Urinary bladder (tissue), 4 donors: ENCODE results near the gene HDAC6. TPM values are rescaled to one million over a fixed set of nuclear protein-coding genes. Genes with fewer than 3 reads are reported as not detected.
"Not testable (repeated sequence)": the region's sequence is repeated elsewhere in the genome, so short reads cannot be mapped to it uniquely, and the experiment has no call there.

Experiments
- DNase-seq: peaks from one replicate; pipeline ENCODE4 v3.0.0-alpha.2; 2015; ENCODE audit errors: extremely low spot score
- H3K27ac ChIP-seq: one replicate; pipeline ENCODE4 v1.5.1; 2013; ENCODE audit warnings: low read depth, mild to moderate bottlenecking, moderate library complexity
- H3K36me3 ChIP-seq: one replicate; pipeline ENCODE4 v1.6.1; 2013; ENCODE audit warnings: mild to moderate bottlenecking, moderate library complexity; ENCODE audit not compliant: insufficient read depth
- H3K4me1 ChIP-seq: one replicate; pipeline ENCODE4 v1.6.1; 2013; ENCODE audit warnings: mild to moderate bottlenecking, moderate library complexity; ENCODE audit not compliant: insufficient read depth
- H3K4me3 ChIP-seq: one replicate; pipeline ENCODE4 v1.5.1; 2013; ENCODE audit warnings: low read depth, low read length
- WGBS: extraction: QIAGEN DNeasy Blood & Tissue Kit; methylation state at CpG from one replicate; pipeline ENCODE4 v1.1.7; 2013; 5-methylcytosine and 5-hydroxymethylcytosine counted together
- polyA plus RNA-seq: library from polyadenylated mRNA; stranded (reverse); fragments of 200-250 nt; gene quantifications from one replicate; pipeline ENCODE4 v1.2.3, GENCODE V29; 2013
- total RNA-seq: library from RNA; depleted of rRNA; stranded (reverse); fragments of >200 nt; gene quantifications from one replicate; pipeline ENCODE4 v1.2.3, GENCODE V29; 2014
- donor health status: healthy with polysubstance abuse.
- donor health status: healthy.

The HDAC6 gene
- total and polyA plus RNA-seq, 2 donors, result 42.0 to 63.8 TPM

DNA sequence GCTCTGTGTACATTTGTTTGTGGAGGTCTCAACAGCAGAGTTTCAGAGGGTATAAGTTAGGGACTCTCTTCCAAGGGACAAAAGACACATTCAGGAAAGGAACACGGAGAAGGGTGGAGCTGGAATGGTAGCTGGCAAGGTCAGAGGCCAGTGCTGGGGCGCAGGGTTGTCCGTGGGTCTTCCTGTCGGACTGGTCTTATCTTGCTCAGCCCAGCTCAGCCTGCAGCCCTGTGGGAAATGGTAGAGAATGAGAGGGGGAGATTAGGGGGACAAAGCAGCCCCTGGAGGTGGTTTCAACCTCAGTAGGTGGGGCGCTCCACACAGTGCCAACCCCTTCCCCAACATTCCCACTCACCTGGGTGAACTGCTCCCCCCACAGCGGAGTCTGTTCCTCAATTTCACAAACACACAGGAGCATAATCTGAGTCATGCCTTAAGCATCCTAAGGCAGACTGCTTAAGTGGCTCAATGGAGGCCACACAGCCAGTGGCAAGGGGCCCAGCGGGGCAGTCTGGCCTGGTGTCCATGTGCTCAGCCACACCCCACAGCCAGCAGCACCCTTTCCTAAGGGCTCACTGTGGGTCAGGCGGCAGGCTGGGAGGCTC lies 6.9 kb upstream of the HDAC6 start:
- DNase-seq, result no peak
- Histone ChIP-seq H3K4me3 (no peak overlapping the region), H3K4me1 (no peaks in the 10 kb centered on the region), H3K36me3 (no peaks in the 10 kb centered on the region), H3K27ac (no peak overlapping the region)
- WGBS, result 59% methylated on average over 8 of the region's 8 CpGs

DNA sequence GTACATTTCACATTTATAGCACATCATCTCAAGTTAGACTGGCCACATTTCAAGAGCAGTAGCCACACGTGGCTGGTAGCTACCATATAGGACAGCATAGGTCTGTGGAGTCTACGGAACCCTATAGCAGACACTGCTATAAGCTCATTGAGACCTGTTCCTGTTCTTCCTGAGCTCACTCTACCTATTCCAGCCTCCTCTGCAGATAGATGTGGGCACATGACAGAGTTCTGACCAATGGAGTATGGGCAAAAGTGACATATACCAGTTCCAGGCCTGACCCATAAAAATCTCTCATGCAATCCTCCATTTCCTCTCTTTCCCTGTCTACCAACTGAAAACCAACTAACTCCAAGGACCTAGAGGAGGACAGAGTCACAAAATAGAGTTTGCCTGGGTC lies 3.5 kb upstream of the HDAC6 start:
- 76% methylated on average over 2 of the region's 2 CpGs for WGBS
- Histone ChIP-seq H3K4me1 (no peaks in the 10 kb centered on the region), H3K27ac (no peak overlapping the region), H3K36me3 (no peaks in the 10 kb centered on the region), H3K4me3 (no peak overlapping the region)
- no peak for DNase-seq

DNA sequence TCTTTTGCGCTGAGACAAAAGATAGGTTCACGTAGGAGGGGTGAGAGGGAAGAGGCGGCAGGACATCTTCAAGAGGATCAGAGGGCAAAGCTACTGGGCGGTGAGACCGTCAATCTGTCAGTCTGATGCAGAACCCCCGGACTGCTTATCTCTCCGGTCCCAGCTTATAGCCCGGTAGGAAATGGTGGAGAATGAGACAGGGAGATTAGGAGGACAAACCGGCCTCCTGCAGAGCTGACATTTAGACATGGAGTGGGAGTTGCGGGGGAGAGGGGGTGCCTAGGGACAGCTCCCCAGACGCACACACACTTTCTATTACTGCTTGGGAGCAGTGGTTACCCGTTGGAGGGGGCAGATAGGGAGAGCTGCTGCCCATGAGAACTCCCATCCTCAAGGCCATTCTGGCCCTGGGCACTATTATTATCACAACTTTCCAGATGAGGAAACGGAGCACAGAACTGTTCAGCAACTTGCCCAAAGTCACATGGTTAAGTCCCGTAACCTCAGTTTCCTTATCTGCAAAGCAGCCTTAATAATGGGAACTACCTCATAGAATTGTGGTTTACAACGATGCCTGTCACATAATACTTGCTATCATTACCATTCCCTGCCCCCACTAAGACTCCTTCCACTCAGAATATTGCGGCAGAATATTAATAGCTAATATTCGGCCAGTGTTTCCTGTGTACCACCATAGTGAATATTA lies 1.1 kb upstream of the HDAC6 start:
- Histone ChIP-seq H3K36me3 (no peaks in the 10 kb centered on the region), H3K4me3 (peak overlapping the region; percentile 47), H3K27ac (no peak overlapping the region), H3K4me1 (no peaks in the 10 kb centered on the region)
- no peak for DNase-seq
- WGBS, result 21% methylated on average over 17 of the region's 17 CpGs

DNA sequence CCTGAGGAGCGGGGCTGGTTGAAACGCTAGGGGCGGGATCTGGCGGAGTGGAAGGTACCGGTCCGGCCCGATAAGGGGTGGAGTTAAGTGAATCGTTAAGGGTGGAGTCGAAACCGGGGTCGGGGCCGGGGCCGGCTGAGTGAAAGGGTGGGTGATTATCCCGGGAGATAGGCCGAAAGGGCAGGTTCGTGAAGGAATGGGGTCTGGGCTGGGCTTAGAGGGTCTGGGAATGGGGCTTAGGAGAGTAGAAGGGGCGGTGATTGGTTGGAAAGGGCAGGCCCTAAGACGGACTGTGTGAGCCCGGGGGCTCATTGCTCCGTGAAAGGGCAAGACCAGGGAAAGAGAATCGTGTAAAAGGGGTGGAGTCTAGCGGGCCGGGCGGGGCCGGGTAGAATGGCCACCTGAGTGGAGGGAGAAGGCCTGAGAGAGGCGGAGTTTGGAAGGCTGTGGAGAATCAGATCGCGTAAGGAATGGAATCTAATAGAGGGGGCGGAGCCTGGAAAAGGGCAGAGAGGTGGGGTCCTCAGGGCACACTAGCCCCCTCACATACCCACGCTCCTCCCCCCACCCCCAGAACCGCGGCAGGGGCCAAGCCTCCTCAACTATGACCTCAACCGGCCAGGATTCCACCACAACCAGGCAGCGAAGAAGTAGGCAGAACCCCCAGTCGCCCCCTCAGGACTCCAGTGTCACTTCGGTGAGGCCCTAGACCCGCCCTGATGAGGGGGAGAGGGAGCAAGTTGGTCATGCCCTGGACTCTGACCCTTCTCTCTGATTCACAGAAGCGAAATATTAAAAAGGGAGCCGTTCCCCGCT lies 430 bp downstream of the HDAC6 start:
- WGBS, result 3% methylated on average over 40 of the region's 40 CpGs
- peak; percentile 47 for DNase-seq
- H3K4me1 ChIP-seq, result no peaks in the 10 kb centered on the region

DNA sequence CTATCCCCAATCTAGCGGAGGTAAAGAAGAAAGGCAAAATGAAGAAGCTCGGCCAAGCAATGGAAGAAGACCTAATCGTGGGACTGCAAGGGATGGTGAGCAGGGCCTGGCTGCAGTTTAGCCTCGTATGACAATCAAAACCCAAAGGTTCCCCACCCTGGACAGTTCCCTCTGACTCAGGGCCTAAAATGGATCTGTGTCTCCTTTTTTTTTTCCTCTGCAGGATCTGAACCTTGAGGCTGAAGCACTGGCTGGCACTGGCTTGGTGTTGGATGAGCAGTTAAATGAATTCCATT lies 986 bp downstream of the HDAC6 start:
- Histone ChIP-seq H3K27ac (no peak overlapping the region), H3K4me1 (no peaks in the 10 kb centered on the region), H3K4me3 (no peak overlapping the region), H3K36me3 (no peaks in the 10 kb centered on the region)
- WGBS, result 46% methylated on average over 4 of the region's 4 CpGs
- DNase-seq, result no peak

More for the DNA sequence above, 430 bp downstream of the HDAC6 start:
- H3K4me3 ChIP-seq, result peak overlapping the region; percentile 44
- peak overlapping the region; percentile 97 for H3K27ac ChIP-seq
- H3K36me3 ChIP-seq, result no peaks in the 10 kb centered on the region

DNA sequence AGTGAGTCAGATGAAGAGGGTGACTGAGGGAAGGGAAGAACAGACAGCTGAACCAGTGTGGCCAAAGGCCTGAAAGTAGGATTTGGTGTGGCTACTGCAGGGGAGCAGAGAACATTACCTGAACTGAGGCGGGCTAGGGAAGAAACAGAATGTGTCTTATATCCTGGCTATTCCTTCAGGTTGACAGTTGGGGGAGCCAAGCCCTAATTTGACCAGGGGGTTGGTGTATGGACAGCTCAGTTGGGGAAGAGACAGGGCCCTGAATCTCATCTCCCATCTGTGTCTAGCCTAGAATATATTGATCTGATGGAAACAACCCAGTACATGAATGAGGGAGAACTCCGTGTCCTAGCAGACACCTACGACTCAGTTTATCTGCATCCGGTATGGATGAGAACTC lies 4.2 kb downstream of the HDAC6 start:
- no peak for DNase-seq
- Histone ChIP-seq H3K27ac (no peak overlapping the region), H3K4me1 (no peaks in the 10 kb centered on the region), H3K36me3 (no peaks in the 10 kb centered on the region), H3K4me3 (no peak overlapping the region)
- 91% methylated on average over 4 of the region's 4 CpGs for WGBS

DNA sequence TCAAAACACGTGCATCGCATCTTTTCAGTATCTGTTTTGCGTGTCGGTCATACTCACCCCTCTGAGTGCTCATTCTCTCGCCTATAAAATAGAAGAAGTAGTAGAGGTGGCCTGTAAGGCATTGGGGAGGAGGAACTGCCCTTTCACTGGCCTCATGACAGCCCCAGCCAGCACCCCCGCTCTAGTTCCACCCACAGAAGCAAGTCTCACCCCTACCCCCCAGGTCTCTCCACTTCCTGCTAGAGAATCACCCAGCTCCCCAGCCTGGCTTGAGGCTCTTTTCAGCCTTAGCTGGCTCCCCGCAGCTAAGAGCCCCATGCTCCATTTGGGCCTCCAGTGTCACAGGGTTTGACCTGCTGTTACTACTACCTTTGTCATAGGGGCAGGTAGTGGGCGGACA lies 11.8 kb downstream of the HDAC6 start:
- WGBS, result 94% methylated on average over 8 of the region's 8 CpGs
- H3K36me3 ChIP-seq, result peaks cover 4% of the 10 kb centered on the region

DNA sequence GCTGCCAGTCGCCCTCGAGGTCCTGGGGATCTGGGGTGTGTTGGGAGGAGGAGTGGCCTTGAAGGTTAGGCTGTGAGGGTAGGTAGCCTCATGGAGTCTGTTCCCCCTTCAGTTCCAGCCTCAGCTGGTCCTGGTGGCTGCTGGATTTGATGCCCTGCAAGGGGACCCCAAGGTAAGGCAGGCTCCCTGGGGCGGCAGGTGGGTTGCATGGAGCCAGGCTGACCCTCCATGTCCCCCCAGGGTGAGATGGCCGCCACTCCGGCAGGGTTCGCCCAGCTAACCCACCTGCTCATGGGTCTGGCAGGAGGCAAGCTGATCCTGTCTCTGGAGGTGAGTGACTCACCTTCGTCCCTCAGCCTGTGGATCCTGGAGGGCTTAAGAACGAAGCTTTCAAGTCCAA lies 12.9 kb downstream of the HDAC6 start:
- DNase-seq, result no peak
- Histone ChIP-seq H3K27ac (no peak overlapping the region), H3K4me1 (no peaks in the 10 kb centered on the region), H3K36me3 (peaks cover 4% of the 10 kb centered on the region), H3K4me3 (no peak overlapping the region)
- 93% methylated on average over 8 of the region's 8 CpGs for WGBS

More for the DNA sequence above, 11.8 kb downstream of the HDAC6 start:
- Histone ChIP-seq H3K4me3 (no peak overlapping the region), H3K27ac (no peak overlapping the region), H3K4me1 (no peaks in the 10 kb centered on the region)
- DNase-seq, result no peak

DNA sequence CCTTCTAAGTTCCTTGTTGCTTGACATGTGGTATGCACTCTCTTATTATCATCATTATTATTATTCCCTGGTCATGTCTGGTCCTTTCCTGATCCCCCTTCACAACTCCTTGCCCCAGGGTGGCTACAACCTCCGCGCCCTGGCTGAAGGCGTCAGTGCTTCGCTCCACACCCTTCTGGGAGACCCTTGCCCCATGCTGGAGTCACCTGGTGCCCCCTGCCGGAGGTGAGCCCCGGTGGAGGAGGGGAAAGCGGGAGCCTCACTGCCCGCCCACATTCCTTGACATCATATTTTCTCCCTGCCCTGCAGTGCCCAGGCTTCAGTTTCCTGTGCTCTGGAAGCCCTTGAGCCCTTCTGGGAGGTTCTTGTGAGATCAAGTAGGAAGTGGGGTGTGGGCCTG lies 13.4 kb downstream of the HDAC6 start:
- DNase-seq, result no peak
- WGBS, result 81% methylated on average over 8 of the region's 8 CpGs

DNA sequence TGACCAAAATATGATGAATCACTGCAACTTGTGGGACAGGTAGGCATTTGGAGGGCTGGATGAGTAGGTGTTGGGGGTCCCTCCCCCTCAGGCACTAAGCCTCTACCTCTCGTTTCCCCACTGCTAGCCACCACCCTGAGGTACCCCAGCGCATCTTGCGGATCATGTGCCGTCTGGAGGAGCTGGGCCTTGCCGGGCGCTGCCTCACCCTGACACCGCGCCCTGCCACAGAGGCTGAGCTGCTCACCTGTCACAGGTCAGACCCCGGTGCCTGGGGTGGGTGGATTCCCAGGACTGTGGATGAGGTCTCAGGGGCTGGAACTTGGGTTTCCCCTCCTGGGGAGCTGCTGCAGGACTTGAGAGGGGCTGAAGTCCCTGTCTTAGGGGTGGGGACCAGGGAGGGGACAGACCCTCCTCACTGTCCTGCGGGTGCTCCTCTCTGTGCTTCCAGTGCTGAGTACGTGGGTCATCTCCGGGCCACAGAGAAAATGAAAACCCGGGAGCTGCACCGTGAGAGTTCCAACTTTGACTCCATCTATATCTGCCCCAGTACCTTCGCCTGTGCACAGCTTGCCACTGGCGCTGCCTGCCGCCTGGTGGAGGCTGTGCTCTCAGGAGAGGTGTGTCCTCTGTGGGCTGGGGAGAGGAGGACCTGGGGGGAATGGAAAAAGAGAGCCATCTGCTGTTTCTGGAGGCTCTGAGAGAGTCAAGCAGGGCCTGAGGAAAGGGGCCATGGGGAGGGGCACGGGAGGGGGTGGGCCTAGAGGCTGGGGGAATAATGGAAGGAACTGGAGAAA lies 14.3 kb downstream of the HDAC6 start:
- Histone ChIP-seq H3K4me3 (no peak overlapping the region), H3K36me3 (peaks cover 4% of the 10 kb centered on the region), H3K4me1 (no peaks in the 10 kb centered on the region), H3K27ac (no peak overlapping the region)
- 94% methylated on average over 18 of the region's 18 CpGs for WGBS
- no peak for DNase-seq

More for the DNA sequence above, 13.4 kb downstream of the HDAC6 start:
- H3K4me3 ChIP-seq, result no peak overlapping the region
- peaks cover 4% of the 10 kb centered on the region for H3K36me3 ChIP-seq
- H3K4me1 ChIP-seq, result no peaks in the 10 kb centered on the region
- H3K27ac ChIP-seq, result no peak overlapping the region

DNA sequence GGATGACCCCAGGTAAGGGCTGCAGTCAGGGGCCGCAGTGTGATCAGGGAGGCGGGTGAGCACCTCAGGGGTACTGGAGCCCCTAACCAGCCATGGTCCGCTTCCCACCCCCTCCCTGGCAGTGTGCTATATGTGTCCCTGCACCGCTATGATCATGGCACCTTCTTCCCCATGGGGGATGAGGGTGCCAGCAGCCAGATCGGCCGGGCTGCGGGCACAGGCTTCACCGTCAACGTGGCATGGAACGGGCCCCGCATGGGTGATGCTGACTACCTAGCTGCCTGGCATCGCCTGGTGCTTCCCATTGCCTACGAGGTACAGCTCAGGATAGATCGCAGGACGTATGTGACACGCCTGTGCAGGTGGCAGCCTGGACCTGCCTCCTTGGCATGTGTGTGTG lies 16.2 kb downstream of the HDAC6 start:
- peaks cover 4% of the 10 kb centered on the region for H3K36me3 ChIP-seq
- H3K4me1 ChIP-seq, result no peaks in the 10 kb centered on the region
- WGBS, result 97% methylated on average over 16 of the region's 16 CpGs
- DNase-seq, result no peak
- no peak overlapping the region for H3K27ac ChIP-seq
- H3K4me3 ChIP-seq, result no peak overlapping the region

DNA sequence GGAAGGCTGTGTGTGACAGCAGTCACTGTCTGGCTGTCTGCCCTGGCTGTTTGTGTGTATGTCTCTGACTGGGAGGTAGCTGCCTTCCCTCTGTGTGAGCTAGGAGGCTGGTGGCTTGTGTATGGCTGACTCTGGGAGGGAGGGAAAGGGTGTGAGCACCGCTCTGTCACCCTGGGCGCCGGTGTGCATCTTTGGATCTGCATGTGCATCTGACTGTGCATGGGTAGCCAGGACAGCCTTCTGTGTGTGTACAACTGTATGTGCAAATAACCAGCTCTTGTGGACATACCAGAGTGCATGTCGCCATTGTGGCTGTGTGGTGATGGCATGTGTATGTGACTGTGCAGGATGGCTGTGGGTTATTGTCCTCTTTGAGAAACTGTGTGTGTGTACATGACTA lies 17.0 kb downstream of the HDAC6 start:
- Histone ChIP-seq H3K36me3 (peaks cover 2% of the 10 kb centered on the region), H3K4me1 (no peaks in the 10 kb centered on the region), H3K27ac (no peak overlapping the region), H3K4me3 (no peak overlapping the region)
- no peak for DNase-seq
- 94% methylated on average over 4 of the region's 4 CpGs for WGBS

DNA sequence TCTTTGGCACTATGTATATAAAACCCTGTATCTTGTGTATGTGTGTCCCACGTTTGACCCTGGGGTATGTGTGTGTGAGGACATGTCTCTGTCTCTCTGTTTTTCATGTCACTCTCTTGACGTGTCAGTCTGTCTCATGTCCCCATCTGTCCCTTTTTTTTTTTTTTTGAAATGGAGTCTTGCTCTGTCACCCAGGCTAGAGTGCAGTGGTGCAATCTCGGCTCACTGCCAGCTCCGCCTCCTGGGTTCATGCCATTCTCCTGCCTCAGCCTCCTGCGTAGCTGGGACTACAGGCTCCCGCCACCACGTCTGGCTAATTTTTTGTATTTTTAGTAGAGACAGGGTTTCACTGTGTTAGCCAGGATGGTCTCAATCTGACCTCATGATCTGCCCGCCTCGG lies 17.5 kb downstream of the HDAC6 start:
- WGBS, result 83% methylated on average over 9 of the region's 9 CpGs
- H3K4me1 ChIP-seq, H3K27ac ChIP-seq, H3K4me3 ChIP-seq, H3K36me3 ChIP-seq, DNase-seq: not testable (repeated sequence)
